Measurements from ENCODE around the gene KLHDC8A. TPM values are rescaled to one million over a fixed set of nuclear protein-coding genes. Genes with fewer than 3 reads are reported as not detected.
A peak's percentile ranks its signal among the peaks of the same experiment; 100 is the strongest.

Gene KLHDC8A
- total RNA-seq, 1 donor: not detected

DNA sequence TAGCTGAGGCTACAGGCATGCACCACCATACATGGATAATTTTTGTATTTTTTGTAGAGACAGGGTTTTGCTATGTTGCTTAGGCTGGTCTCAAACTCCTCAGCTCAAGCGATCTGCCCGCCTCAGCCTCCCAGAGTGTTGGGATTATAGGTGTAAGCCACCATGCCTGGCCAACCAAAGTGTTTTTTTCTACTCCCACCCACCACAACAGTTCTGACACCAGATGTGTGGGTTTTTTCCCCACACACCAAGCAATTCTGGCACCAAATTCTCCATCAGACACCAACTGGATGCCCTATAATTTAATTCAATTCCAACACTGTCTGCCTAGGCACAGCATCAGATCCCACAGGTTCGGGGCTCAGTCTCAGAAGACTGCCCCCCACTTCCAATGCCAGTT is 20.6 kb upstream of the KLHDC8A start:
- TF ChIP-seq CTCF (IDR thresholded peaks at IDR 0.05; ENCODE audit: insufficient read depth, low read length): no peak
- no peak overlapping the region for H3K4me3 ChIP-seq (ENCODE audit: low read depth, low read length)
- DNase-seq (ENCODE audit: low read depth): no peak

DNA sequence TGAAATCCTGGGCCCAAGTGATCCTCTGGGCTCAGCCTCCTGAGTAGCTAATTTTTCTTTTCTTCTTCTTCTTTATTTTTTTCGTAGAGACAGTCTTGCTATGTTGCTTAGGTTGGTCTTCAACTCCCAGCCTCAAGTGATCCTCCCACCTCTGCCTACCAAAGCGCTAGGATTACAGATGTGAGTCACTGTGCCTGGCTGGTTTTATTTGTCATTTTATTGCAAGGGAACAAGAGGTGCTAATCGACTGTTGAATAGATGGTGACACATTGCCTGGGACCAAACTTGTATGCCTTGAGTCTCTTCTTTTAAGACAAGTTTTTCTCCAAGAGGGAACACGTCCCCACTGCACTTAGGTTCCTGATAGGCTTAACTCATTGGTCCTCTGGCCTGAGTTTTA is 20.0 kb upstream of the KLHDC8A start:
- H3K4me3 ChIP-seq (ENCODE audit: low read depth, low read length): no peak overlapping the region
- no peak for DNase-seq (ENCODE audit: low read depth)
- TF ChIP-seq CTCF (IDR thresholded peaks at IDR 0.05; ENCODE audit: insufficient read depth, low read length): no peak

DNA sequence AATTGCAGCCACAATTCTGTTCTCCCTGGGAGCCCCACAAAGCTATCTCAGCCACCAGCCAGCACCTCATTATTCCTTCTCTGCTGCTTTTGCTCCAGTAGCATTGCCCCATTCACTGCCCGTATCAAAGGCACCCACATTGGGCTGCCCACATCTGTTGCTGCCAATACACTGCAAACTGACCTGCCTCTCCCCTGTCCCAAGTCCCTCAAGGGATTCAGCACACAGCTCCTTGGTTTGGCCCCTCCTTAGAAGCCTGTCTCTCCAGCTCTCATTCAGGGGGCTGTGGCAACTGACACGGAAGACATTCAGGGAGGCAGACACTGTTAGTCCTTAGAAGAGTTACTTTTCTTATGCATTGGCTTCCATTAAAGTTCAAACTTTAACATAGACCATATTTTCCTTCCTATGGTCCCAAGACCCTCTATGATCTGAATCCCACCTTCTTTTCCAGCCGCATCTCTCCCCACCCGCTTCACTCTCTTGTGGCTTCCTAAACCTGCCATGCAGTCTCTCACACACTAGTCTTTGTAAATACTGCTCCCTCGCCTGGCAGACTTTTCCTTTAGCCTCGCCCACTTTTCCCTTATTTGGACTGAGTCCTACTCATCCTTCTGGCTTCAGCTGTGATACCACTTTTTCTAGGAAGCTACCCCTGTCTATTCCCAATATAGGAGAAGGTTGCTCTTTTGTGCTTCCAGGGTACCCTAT is 19.3 kb upstream of the KLHDC8A start:
- no peak overlapping the region for H3K4me3 ChIP-seq (ENCODE audit: low read depth, low read length)
- DNase-seq (ENCODE audit: low read depth): peak; percentile 41
- TF ChIP-seq CTCF (IDR thresholded peaks at IDR 0.05; ENCODE audit: insufficient read depth, low read length): no peak

GRCh38 chr1:205374210-205375078 is 17.7 kb upstream of the KLHDC8A start:
- TF ChIP-seq CTCF (IDR thresholded peaks at IDR 0.05; ENCODE audit: insufficient read depth, low read length): no peak
- peak overlapping the region; percentile 23 for H3K4me3 ChIP-seq (ENCODE audit: low read depth, low read length)
- peak; percentile 88 for DNase-seq (ENCODE audit: low read depth)

DNA sequence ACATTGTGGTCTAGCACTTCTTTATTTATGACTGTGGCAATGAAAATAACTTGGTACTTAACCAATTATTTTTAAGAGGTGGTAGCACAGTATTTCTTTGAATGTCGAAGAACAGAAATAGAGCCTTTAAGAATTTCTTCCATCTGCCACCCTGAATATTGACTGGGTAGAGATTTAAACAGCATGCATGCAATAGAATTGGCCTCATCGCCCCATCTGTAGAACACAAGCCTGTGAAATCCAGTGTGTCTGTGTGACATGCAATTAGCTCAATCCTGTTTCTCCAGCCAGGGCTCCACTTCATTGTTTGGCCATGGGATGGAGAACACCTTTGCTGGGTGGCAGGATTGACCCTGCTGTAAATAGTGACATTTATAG is 17.1 kb upstream of the KLHDC8A start:
- peak overlapping the region; percentile 9 for H3K4me3 ChIP-seq (ENCODE audit: low read depth, low read length)
- no peak for TF ChIP-seq CTCF (IDR thresholded peaks at IDR 0.05; ENCODE audit: insufficient read depth, low read length)

GRCh38 chr1:205373022-205373797 is 16.5 kb upstream of the KLHDC8A start:
- H3K4me3 ChIP-seq (ENCODE audit: low read depth, low read length): no peak overlapping the region
- TF ChIP-seq CTCF (IDR thresholded peaks at IDR 0.05; ENCODE audit: insufficient read depth, low read length): no peak
- peak; percentile 48 for DNase-seq (ENCODE audit: low read depth)

More for the DNA sequence above, 17.1 kb upstream of the KLHDC8A start:
- DNase-seq (ENCODE audit: low read depth): no peak

Measured in fibroblast of the aortic adventitia (primary cell).